CD4-positive, alpha-beta T cell treated with Interleukin-15 for 1 hour (primary cell): ENCODE results near the gene TEX52.

Source experiments
- DNase-seq: peaks from one replicate; pipeline ENCODE4 v3.0.0-alpha.2; 2020

TEX52 gene

DNA sequence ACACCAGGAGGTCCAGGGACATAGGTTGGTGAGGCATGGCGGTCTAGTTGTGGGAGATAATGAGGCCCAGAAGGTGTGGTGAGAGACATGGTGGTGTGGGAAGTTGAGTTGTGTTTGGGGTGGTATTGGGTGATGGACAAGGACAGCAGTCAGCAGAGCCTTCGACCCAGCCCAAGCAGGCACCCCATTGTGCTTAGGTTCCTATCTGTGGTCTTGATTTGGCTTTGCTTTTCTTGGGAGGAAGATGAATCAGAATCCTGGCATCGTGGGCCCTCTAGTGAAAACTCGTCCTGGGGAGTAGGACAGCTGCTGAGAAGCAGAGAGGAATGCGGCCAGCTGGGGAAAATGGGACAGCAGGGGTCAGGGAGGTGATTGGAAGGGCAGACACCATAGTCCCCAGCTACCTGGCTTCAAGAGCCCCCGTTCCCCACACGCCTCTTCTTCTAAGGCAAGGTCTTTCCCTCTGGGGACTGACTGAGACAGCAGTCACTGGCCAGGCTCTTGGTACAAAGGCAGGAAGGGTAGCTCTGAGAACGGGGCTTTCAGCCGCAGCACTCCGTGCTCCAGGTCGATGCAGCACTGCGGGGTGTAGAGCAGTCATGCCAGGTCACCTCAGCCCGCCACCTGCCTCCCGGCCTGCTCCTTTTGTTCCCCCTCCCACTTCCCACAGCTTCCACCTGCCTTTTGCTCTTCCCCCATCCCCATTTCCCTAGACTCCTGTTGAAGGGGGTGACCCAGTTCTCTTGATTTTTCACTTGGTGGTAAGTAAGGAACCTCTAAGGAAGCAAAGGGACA, 29.9 kb downstream of the TEX52 start:
- no peak for DNase-seq

- DNase-seq: no peak
These were observed 30.8 kb downstream of the TEX52 start for GRCh38 chr12:2826036-2826435.

DNA sequence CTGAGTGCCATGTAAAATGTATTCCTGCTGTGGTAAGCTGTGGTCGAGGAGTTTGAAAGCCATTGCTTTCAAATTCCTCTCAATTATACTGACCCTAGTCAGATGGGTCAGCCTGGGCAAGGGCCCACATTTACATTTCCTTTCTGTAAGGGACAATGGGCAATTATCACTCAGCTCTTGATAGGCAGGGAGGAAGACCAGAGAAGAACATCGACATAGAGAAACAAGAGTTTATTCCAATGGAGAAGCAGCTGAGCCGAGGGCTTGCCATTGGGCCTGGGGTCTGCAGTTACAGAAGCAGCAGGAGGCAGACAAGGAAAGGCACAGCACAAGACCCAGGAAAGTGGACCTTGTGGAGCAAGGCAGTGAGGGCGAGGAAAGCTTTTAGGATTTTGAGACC, 31.7 kb downstream of the TEX52 start:
- DNase-seq: no peak

- DNase-seq: no peak
These were observed 32.3 kb downstream of the TEX52 start for GRCh38 chr12:2824541-2824940.

GRCh38 chr12:2823483-2823882, 33.4 kb downstream of the TEX52 start:
- no peak for DNase-seq

DNA sequence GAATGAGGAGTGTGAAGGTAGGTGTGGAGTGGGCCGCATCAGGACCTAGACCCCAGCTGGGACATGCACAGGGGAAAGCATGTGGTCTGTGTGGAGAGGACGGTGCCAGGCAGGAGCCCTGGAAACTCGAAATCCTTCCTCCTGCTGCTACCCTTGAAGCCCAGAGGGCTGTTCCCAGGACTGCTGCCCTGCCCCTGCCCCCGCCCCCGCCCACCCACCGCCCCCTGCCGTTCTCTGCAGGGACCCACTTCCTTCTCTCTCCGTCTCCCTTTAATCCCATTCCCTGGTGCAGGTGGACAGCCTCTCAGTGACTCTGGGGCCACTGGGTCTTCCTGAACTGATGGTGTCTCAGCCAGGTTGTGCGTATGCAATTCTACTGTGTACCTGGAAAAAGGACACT, 36.4 kb downstream of the TEX52 start:
- no peak for DNase-seq

DNA sequence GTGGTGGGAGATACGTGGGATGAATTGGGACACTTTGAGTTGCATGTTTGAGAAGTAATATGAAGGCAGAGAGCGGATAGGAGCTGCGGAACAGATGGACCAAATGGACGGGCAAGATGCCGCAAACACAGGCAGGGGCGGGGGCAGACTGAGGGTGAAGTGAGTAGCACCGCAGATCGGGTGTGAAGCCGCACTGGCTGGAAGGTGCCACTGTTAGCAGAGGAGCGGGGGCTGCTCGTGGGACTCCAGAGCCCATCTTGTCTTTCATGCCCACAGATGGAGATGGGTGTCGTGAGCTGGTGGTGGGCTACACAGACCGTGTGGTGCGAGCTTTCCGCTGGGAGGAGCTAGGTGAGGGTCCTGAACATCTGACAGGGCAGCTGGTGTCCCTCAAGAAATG, 37.0 kb downstream of the TEX52 start:
- no peak for DNase-seq

DNA sequence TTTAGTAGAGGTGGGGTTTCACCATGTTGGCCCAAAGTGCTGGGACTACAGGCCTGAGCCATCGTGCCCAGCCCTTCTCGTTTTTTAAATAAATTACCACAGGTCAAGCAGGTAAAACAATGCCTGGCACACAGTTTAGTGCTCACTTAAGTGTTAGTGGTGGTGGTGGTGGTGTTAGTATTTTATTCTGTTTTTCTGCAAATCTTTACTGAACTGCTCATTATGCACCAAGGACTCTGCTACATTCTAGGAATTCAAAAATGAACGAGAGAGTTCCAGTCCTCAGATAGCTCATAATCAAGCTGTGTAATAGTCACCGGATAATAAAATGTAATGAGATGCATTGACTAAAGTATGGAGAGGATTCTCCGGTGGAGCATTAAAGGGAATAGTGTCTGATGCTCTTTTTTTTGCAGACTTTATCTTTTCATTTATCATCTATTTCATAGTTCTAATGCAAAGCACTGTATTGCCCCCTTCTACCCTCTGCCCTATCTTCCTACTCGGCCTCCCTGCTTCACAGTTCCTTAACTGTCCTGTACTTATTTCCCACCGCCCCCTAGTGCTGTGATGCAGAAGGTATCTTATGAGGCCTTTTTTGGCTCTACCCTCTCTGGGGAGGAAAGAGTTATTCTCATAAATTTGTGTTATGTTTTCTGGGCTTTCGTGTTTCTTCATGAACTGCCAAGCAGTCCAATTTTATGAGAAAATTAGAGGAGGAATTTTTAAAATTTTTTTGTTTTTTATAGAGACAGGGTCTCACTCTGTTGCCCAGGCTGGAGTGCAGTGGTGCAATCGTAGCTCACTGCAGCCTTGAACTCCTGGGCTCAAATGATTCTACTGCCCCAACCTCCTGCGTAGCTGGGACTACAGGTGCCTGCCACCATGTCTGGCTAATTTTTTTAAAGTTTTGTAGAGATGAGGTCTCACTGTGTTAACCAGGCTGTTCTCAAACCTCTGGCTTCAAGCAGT, 43.3 kb downstream of the TEX52 start:
- DNase-seq: peak; percentile 49

DNA sequence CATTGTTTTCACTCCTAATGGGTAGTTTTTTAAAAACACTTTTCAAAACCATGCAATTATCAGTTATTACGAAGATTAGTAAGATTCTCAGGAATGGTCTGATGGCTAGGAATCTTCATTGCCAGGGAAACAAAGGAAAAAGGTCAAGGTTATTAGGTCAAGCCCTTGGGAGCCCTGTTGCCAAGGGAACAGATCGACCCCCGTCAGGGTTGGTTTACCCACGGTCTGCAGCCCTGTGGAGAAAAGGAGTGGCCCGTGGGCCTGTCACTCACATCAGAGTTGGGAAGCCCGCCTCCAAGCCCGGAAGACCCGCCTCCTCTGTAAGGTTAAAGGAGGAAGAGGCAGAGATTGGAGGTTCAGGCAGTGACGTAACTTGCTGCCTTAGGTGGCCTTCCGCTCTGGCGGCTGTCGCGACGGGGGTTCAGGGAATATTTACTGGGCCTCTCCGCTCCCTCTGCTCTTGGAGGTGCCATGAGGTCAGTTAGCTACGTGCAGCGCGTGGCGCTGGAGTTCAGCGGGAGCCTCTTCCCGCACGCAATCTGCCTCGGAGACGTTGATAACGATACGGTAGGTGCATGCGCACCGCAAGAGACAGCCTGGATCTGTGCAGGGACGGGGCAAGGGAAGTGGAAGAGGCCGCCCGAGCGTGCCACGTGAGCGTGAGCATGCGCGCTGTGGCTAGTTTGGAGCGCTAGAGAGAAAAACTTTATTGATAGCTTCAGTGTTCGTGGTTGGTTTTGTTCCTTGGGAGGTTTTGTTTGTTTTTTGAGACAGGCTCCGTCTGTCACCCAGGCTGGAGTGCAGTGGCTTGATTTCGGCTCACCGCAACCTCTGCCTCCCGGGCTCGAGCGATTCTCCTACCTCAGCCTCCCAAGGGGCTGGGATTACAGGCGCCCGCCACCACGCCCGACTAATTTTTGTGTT, 44.3 kb downstream of the TEX52 start, which contains the start of gene ITFG2:
ITFG2 (plus strand) TSS at position 379 of the 924 bp plus-strand sequence; CDS start at position 472, 93 bp downstream.
- peak; percentile 98 for DNase-seq

GRCh38 chr12:2811801-2812200, 45.0 kb downstream of the TEX52 start:
- DNase-seq: no peak

DNA sequence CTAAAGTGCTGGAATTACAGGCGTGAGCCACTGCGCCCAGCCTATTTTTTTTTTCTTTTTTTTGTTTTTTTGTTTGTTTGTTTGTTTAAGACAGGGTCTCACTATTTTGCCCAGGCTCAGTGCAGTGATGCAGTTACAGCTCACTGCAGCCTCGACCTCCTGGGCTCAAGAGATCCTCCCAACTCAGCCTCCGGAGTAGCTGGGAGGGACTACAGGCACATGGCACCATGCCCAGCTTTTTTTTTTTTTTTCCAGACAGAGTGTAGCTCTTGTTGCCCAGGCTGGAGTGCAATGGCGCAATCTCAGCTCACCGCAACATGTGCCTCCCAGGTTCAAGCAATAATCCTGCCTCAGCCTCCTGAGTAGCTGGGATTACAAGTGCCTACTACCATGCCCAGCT, 50.1 kb downstream of the TEX52 start:
- DNase-seq: no peak

GRCh38 chr12:2805143-2805520, 51.7 kb downstream of the TEX52 start:
- DNase-seq: no peak

GRCh38 chr12:2804393-2805142, 52.3 kb downstream of the TEX52 start:
- DNase-seq: no peak

- DNase-seq: no peak
These were observed 53.0 kb downstream of the TEX52 start for GRCh38 chr12:2803635-2804392.

- no peak for DNase-seq
These were observed 55.6 kb downstream of the TEX52 start for GRCh38 chr12:2801044-2801783.

- no peak for DNase-seq
These were observed 56.7 kb downstream of the TEX52 start for GRCh38 chr12:2800046-2800570.
